B cell (primary cell): ENCODE measurements around the gene GMPPA.

ENCODE experiments used
- CTCF ChIP-seq: fragments of 200-600 bp; IDR thresholded peaks from one replicate; pipeline ENCODE4 v1.8.0; 2022; ENCODE audit warnings: antibody characterized with exemption, mild to moderate bottlenecking
- EZH2 ChIP-seq: IDR thresholded peaks from 2 replicates; pipeline ENCODE4 v1.6.1; 2012; ENCODE audit warnings: borderline replicate concordance, low read depth, mild to moderate bottlenecking, moderate library complexity, low read length; ENCODE audit not compliant: insufficient read depth, poor library complexity, severe bottlenecking

DNA sequence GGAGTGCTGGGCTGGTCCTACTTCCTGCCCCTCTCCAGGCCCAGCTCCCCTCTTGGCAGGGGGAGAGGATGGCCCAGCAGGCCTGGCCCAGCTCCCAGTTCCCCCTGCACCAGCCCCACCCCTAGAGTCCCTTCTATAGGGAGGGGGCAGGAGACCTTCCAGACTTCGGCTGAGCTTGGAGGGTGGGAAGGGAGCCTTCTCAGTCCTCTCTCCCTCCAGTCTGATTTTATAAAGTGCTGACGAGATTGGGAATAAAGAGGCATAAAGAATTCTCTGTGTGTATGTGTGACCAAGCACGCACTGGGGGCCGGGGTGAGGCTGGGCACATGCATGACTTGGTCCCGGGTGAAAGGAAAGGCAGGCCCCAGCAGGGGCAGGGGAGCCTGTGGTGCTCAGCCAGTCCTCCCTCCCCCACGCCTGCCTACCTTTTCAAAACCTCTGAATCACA, 39.8 kb downstream of the GMPPA start:
- no peak for TF ChIP-seq CTCF
- no peak for TF ChIP-seq EZH2
